ENCODE data around the gene CDC14B.

DNA sequence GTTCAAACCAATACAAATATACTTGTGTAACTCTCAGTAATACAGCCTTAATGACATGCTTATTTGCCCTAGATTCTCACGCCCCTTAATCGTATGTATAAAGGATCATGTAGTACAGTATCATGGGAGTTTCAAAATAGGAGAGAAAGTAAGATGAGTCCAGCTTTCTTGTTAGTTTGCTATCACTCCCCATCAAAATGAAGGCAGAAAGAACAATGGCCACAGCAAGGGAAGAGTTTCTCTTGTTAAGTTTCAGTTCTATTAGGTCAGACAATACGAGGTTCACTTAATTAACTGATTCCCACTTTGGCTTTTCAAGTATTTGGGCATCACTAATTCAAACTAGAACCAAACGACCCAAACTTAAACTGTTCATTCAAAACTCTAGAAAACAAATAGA, 55.4 kb downstream of the CDC14B start:
- no peak for TF ChIP-seq CTCF (conservative IDR thresholded peaks at IDR 0.05 in 1 of 2, IDR thresholded peaks at IDR 0.05 in 1 of 2; ENCODE audit: extremely low read depth in 1 of 2, insufficient read depth in 1 of 2, low read depth in 1 of 2, low read length in 2 of 2)
- no peak for TF ChIP-seq EZH2 (IDR thresholded peaks at IDR 0.05; ENCODE audit: borderline replicate concordance, low read length)
